Glutamatergic neuron (in vitro differentiated cells): ENCODE results near the gene ITSN1. TPM values are rescaled to one million over a fixed set of nuclear protein-coding genes. Genes with fewer than 3 reads are reported as not detected.

ENCODE experiments used
- DNase-seq: peaks from one replicate; pipeline ENCODE4 v3.0.0; 2022
- H3K27ac Mint-ChIP-seq: one replicate; pipeline ENCODE4 v1.8.0; 2020; ENCODE audit warnings: mild to moderate bottlenecking, mixed read lengths, inconsistent platforms; ENCODE audit not compliant: unreplicated experiment
- H3K27me3 Mint-ChIP-seq: one replicate; pipeline ENCODE4 v1.8.0; 2020; ENCODE audit warnings: mild to moderate bottlenecking, moderate library complexity, mixed read lengths, inconsistent platforms; ENCODE audit not compliant: unreplicated experiment
- H3K36me3 Mint-ChIP-seq: one replicate; pipeline ENCODE4 v1.8.0; 2020; ENCODE audit warnings: mild to moderate bottlenecking, mixed read lengths, inconsistent platforms; ENCODE audit not compliant: unreplicated experiment
- H3K4me1 Mint-ChIP-seq: one replicate; pipeline ENCODE4 v1.8.0; 2020; ENCODE audit warnings: mild to moderate bottlenecking, low read depth, mixed read lengths, inconsistent platforms; ENCODE audit not compliant: unreplicated experiment
- H3K4me3 Mint-ChIP-seq: one replicate; pipeline ENCODE4 v1.8.0; 2020; ENCODE audit warnings: mild to moderate bottlenecking, mixed read lengths, inconsistent platforms; ENCODE audit not compliant: unreplicated experiment
- H3K9me3 Mint-ChIP-seq: one replicate; pipeline ENCODE4 v1.8.0; 2020; ENCODE audit warnings: mild to moderate bottlenecking, moderate library complexity, mixed read lengths, inconsistent platforms; ENCODE audit not compliant: unreplicated experiment
- total RNA-seq: library from RNA; stranded (reverse); fragmentation: NEBNext Ultra II Directional; extraction: Animal tissue kit (Norgen Biotek cat#: 25700); gene quantifications from one replicate; pipeline ENCODE4 v1.2.1, GENCODE V29; 2021; ENCODE audit not compliant: unreplicated experiment
- TF ChIP-seq, protein P1 (sequence below): fragments of 200-600 bp; sonication (generic); IDR thresholded peaks from one replicate; pipeline ENCODE4 v1.5.0; 2021; ENCODE audit not compliant: partially characterized antibody, unreplicated experiment

ITSN1 gene
- total RNA-seq, 1 donor from 2014 or later: 89.1 TPM

DNA sequence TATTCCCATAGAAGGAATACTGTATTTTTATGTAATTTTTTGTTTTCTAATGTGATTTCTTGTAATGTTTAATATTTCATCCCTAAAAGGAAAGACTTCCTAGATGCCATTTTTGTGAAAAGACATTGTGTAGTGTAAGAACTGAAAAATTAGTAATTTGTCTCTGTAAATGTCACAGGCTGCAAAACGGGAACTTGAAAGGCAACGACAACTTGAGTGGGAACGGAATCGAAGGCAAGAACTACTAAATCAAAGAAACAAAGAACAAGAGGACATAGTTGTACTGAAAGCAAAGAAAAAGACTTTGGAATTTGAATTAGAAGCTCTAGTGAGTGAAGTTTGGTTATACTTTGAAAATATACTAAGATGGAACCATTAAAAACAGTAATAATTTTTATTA, 132.2 kb downstream of the ITSN1 start:
- no peak overlapping the region for H3K4me3 Mint-ChIP-seq
- no peak for DNase-seq
- peaks cover 2% of the 10 kb centered on the region for H3K27me3 Mint-ChIP-seq
- no peaks in the 10 kb centered on the region for H3K4me1 Mint-ChIP-seq
- TF ChIP-seq, protein P1, sequence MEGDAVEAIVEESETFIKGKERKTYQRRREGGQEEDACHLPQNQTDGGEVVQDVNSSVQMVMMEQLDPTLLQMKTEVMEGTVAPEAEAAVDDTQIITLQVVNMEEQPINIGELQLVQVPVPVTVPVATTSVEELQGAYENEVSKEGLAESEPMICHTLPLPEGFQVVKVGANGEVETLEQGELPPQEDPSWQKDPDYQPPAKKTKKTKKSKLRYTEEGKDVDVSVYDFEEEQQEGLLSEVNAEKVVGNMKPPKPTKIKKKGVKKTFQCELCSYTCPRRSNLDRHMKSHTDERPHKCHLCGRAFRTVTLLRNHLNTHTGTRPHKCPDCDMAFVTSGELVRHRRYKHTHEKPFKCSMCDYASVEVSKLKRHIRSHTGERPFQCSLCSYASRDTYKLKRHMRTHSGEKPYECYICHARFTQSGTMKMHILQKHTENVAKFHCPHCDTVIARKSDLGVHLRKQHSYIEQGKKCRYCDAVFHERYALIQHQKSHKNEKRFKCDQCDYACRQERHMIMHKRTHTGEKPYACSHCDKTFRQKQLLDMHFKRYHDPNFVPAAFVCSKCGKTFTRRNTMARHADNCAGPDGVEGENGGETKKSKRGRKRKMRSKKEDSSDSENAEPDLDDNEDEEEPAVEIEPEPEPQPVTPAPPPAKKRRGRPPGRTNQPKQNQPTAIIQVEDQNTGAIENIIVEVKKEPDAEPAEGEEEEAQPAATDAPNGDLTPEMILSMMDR: no peak
- H3K27ac Mint-ChIP-seq: no peak overlapping the region
- peaks cover 6% of the 10 kb centered on the region for H3K9me3 Mint-ChIP-seq
- H3K36me3 Mint-ChIP-seq: peaks cover 32% of the 10 kb centered on the region

DNA sequence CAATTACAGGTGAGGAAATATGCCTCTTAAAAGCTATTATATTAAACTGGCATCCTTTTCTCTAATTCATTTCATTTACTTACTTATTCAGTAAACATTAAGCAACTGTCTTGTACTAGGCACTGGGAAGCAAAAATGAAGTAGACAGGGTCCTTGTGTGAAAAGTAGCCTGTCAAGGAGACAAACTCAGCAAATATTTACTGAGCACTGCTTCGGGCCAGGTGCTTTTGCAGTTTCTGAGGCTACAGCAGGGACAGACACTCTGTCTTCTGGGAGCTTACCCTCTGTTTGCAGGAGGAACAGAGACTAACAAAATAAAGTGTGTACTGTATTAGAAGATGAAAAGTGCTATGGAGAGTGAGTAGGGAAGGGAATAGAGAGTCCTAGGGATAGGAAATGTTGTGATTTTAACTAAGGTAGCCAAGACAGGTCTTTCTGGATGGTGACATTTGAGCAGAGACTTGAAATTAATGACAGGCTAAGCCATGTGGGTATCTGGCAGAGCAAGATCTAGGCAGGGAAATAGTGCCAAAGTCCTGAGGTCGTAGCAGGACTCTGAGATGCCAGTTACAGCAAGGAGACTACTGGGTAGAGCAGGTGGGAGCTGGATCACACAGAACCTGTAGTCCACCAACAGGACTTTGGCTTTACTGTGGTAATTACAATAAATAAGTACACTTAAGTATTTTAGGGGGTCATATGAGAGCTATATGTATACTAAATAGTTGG, 133.0 kb downstream of the ITSN1 start:
- Mint-ChIP-seq H3K36me3 (peaks cover 32% of the 10 kb centered on the region), H3K4me1 (no peaks in the 10 kb centered on the region), H3K4me3 (no peak overlapping the region), H3K27me3 (peaks cover 2% of the 10 kb centered on the region), H3K9me3 (peaks cover 6% of the 10 kb centered on the region), H3K27ac (no peak overlapping the region)
- TF ChIP-seq, protein P1: no peak
- no peak for DNase-seq

DNA sequence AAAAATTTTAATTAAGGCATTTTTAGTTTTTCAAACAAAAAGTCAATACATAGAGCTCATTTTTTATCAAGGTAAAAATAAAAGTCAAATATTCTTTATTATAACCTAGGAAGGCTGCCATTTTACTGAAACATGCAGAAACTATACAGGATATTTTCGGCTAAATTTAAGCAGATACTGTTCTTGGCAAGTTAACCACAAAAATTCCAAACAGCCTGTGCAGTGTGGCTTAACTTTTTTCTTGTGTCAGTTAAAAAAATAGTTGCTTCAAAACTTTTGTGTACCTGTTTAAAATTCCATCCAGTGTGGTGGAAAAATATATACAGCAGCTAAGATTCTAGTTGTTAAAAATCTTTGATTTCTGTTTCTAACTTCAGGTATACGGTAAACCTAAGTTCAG, 138.3 kb downstream of the ITSN1 start:
- DNase-seq: no peak
- Mint-ChIP-seq H3K27ac (no peak overlapping the region), H3K4me3 (no peak overlapping the region), H3K9me3 (peaks cover 6% of the 10 kb centered on the region), H3K4me1 (no peaks in the 10 kb centered on the region), H3K27me3 (no peaks in the 10 kb centered on the region), H3K36me3 (peaks cover 10% of the 10 kb centered on the region)
- TF ChIP-seq, protein P1: no peak

GRCh38 chr21:33781121-33781520, 138.8 kb downstream of the ITSN1 start:
- H3K9me3 Mint-ChIP-seq: peaks cover 6% of the 10 kb centered on the region
- TF ChIP-seq, protein P1: no peak
- H3K27ac Mint-ChIP-seq: no peak overlapping the region
- H3K4me1 Mint-ChIP-seq: no peaks in the 10 kb centered on the region
- peaks cover 10% of the 10 kb centered on the region for H3K36me3 Mint-ChIP-seq
- DNase-seq: no peak
- H3K27me3 Mint-ChIP-seq: no peaks in the 10 kb centered on the region
- no peak overlapping the region for H3K4me3 Mint-ChIP-seq

DNA sequence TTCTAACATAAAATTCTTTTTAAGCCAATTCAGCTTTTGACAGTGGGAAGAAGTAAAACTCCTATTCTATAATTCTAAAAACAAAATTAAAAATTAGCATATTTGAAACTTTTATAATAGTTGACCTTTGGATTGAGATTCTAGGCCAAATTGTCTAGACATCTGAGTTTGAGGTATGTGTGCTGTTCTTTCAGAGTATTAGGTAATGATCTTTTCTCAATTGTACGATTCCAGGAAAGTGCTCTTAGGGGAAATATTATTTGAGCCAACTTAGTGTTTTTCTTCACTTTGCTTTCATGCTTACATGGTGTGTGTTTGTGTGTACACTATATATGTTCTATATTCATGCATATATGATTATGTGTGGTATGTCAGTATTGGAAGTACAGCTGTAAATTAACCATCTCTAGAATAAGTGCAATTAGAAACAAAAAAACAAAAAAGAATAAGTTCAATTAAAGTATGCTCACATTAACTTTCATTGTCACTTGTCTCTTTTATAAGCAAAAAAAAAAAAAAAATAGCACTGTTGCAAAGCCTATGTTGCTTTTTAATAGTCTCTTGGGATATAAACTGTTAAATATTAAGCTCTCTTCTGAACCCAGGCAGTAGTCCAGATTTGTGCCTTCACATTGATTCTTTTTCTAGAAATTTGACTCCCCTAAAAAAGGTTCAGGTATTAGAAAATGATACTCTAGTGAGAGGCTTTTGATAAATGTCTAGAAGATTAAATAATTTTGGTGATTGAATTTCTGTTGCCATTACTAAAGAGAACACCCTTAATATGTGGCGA, 141.1 kb downstream of the ITSN1 start:
- Mint-ChIP-seq H3K27me3 (no peaks in the 10 kb centered on the region), H3K4me3 (no peak overlapping the region), H3K9me3 (peaks cover 6% of the 10 kb centered on the region), H3K36me3 (peaks cover 10% of the 10 kb centered on the region), H3K4me1 (no peaks in the 10 kb centered on the region), H3K27ac (no peak overlapping the region)
- TF ChIP-seq, protein P1: no peak
- DNase-seq: no peak
